T-helper 1 cell treated with Interleukin-12 subunit alpha and Interleukin-12 subunit beta and Interleukin-4 antibody, amounts not matched to agents 30 μg/mL and 1 μg/mL, for 36 hours (primary cell): ENCODE results near the gene CASK.

Experiments
- H3K27ac Mint-ChIP-seq: one replicate; pipeline ENCODE4 v1.8.0; 2021; ENCODE audit warnings: mild to moderate bottlenecking, mixed read lengths
- H3K27me3 Mint-ChIP-seq: one replicate; pipeline ENCODE4 v1.8.0; 2021; ENCODE audit warnings: low read depth, mixed read lengths
- H3K36me3 Mint-ChIP-seq: one replicate; pipeline ENCODE4 v1.8.0; 2021; ENCODE audit warnings: low read depth, mixed read lengths
- H3K4me1 Mint-ChIP-seq: one replicate; pipeline ENCODE4 v1.8.0; 2021; ENCODE audit warnings: low read depth, mixed read lengths
- H3K4me3 Mint-ChIP-seq: one replicate; pipeline ENCODE4 v1.8.0; 2021; ENCODE audit warnings: mild to moderate bottlenecking, moderate library complexity, mixed read lengths
- H3K9me3 Mint-ChIP-seq: one replicate; pipeline ENCODE4 v1.8.0; 2021; ENCODE audit warnings: mixed read lengths

The CASK gene

DNA sequence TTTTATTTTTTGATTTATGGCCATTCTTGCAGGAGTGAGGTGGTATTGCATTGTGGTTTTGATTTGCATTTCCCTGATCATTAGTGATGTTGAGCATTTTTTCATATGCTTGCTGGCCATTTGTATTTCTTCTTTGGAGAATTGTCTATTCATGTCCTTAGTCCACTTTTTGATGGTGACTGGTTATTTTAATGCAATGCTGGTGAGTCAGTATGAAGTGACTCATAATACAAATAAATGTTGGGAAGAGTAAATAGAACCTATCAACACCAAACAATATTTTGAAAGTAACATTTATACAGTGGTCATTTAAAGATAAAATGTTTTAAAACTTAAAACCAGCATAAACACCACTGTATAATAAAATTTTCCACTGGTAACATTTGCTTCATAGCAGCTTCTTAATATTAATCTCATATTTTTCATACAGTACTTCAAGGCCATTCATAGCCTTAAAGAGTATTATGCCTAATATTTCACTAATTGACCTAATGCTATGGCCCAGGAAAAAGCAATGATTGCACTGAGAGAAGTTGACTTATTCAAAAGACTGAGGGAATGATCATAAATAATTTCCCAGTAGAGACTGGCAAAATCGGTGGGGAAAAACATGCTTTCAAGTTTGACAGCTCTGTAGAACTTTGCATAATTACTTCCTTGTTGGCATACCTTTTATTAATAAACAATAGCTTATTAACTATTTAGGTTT, 33.9 kb downstream of the CASK start:
- Mint-ChIP-seq H3K4me1 (peaks cover 8% of the 10 kb centered on the region), H3K27ac (no peak overlapping the region), H3K36me3 (peaks cover 20% of the 10 kb centered on the region)

GRCh38 chrX:41887691-41888090, 35.7 kb downstream of the CASK start:
- H3K36me3 Mint-ChIP-seq: peaks cover 16% of the 10 kb centered on the region
- H3K9me3 Mint-ChIP-seq: no peaks in the 10 kb centered on the region
- H3K4me1 Mint-ChIP-seq: peaks cover 12% of the 10 kb centered on the region
- H3K27ac Mint-ChIP-seq: no peak overlapping the region
- no peaks in the 10 kb centered on the region for H3K27me3 Mint-ChIP-seq
- no peak overlapping the region for H3K4me3 Mint-ChIP-seq

More for the DNA sequence above, 33.9 kb downstream of the CASK start:
- Mint-ChIP-seq H3K27me3 (no peaks in the 10 kb centered on the region), H3K4me3 (no peak overlapping the region), H3K9me3 (peaks cover 5% of the 10 kb centered on the region)

DNA sequence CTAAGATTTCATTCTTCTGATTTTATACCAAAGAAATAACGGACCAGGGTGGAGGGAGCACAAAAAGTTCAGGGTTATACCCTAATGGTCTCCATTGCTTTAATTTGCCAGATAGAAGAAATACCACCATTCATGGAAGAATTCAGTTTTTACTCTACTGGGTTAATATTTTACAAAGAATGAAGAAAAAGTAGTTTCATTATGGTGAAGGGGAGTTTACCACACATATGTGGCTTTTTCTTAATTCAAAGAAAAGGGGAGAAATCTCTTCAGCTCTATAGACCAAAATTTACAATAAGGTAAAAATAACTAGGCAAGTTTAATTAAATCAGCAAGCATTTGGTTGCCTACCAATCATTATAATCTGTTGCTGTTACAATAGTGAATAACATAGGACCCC, 37.6 kb downstream of the CASK start:
- H3K9me3 Mint-ChIP-seq: no peaks in the 10 kb centered on the region
- H3K27ac Mint-ChIP-seq: no peak overlapping the region
- H3K36me3 Mint-ChIP-seq: peaks cover 16% of the 10 kb centered on the region
- H3K4me3 Mint-ChIP-seq: no peak overlapping the region
- no peaks in the 10 kb centered on the region for H3K27me3 Mint-ChIP-seq
- H3K4me1 Mint-ChIP-seq: peaks cover 12% of the 10 kb centered on the region

GRCh38 chrX:41881166-41881565, 42.2 kb downstream of the CASK start:
- Mint-ChIP-seq H3K4me1 (peaks cover 4% of the 10 kb centered on the region), H3K9me3 (no peaks in the 10 kb centered on the region), H3K36me3 (no peaks in the 10 kb centered on the region), H3K4me3 (no peak overlapping the region), H3K27me3 (no peaks in the 10 kb centered on the region), H3K27ac (no peak overlapping the region)

DNA sequence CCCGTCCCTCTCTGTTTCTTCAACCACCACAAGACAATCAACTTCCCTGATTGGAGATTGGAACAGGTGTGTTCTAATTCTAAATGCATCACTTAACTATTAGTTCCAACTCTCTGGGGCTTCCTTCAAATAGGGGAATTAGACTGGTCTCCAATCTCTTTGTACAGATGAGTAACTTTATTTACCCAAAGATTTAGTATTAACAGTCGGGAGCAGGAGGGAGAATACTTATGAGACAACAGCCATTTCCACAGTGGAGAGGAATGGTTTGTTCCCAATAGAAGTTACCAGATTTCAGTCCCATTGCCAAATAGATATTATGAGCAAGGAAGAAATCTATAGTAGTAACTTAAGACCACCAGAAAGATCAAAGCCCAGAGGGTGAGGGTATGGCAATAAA, 46.2 kb downstream of the CASK start:
- Mint-ChIP-seq H3K4me1 (peaks cover 3% of the 10 kb centered on the region), H3K27me3 (no peaks in the 10 kb centered on the region), H3K4me3 (no peak overlapping the region), H3K36me3 (no peaks in the 10 kb centered on the region), H3K9me3 (no peaks in the 10 kb centered on the region), H3K27ac (no peak overlapping the region)

DNA sequence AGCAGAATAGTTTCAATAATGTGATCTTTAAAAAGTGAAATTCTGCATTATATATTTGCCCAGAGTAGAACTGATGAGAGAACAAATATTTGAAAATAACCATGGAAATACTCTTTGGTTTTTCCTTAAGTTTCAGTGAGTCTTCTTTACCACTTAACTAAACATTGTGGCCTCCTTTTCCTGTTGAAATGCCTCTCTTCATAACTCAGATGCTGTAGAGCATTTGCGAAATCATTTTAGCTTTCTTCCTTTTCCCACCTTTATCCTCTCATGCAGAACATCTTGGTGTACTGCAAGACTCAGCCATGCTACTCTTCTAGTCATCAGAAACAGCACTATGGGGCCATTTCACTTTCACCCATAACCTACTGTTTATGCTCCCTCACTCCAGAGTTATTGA, 48.2 kb downstream of the CASK start:
- H3K4me3 Mint-ChIP-seq: no peak overlapping the region
- H3K9me3 Mint-ChIP-seq: no peaks in the 10 kb centered on the region
- no peaks in the 10 kb centered on the region for H3K27me3 Mint-ChIP-seq
- H3K4me1 Mint-ChIP-seq: peaks cover 5% of the 10 kb centered on the region
- H3K36me3 Mint-ChIP-seq: no peaks in the 10 kb centered on the region
- no peak overlapping the region for H3K27ac Mint-ChIP-seq

- H3K4me1 Mint-ChIP-seq: peaks cover 20% of the 10 kb centered on the region
These were observed 52.6 kb downstream of the CASK start for GRCh38 chrX:41870719-41871151.

GRCh38 chrX:41868392-41868977, 54.9 kb downstream of the CASK start:
- H3K9me3 Mint-ChIP-seq: no peaks in the 10 kb centered on the region
- no peak overlapping the region for H3K27ac Mint-ChIP-seq
- no peaks in the 10 kb centered on the region for H3K27me3 Mint-ChIP-seq
- no peak overlapping the region for H3K4me3 Mint-ChIP-seq
- peaks cover 22% of the 10 kb centered on the region for H3K4me1 Mint-ChIP-seq
- peaks cover 3% of the 10 kb centered on the region for H3K36me3 Mint-ChIP-seq

More at GRCh38 chrX:41870719-41871151, 52.6 kb downstream of the CASK start:
- peaks cover 3% of the 10 kb centered on the region for H3K36me3 Mint-ChIP-seq
- H3K27me3 Mint-ChIP-seq: no peaks in the 10 kb centered on the region
- no peaks in the 10 kb centered on the region for H3K9me3 Mint-ChIP-seq
- no peak overlapping the region for H3K27ac Mint-ChIP-seq
- no peak overlapping the region for H3K4me3 Mint-ChIP-seq

DNA sequence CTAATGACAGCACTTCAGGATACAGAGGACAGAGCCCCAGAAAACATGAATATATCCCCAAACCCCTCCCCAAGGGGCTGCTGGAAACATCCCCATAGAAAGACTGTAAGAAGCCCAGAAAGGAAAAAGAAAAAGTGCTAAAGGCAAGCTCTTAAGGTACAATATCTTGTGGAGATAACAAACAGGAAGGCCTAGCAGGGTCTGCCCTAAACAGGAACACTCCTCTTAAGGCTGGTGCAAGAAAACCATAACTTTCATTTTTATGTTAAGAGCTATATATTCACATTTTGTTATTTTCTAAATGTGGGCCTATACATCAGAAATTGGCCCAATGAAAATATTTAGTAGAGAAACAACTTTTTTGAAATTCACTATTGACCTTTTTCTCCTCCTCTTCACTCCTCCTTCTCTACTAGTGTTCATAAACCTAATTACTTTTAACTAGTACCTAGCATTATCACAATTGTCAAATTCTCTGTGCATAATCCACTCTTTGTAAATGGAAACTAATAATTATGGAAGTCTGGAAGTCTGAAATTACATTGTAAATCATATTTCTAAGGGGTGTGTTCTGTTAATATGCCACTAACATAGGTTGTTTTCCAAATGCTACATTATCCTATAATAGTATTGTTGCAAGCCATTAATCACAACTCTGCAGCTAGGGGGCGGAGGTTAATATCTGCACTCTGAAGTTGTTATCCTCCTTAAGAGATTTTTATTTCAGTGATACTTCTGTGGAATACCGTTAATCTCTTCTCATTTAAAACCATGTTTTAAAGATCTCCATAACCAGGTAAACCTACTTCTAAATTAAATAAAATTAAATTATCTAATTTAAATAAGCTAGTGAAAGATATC, 59.8 kb downstream of the CASK start:
- H3K27ac Mint-ChIP-seq: peak overlapping the region; percentile 79
- H3K27me3 Mint-ChIP-seq: no peaks in the 10 kb centered on the region
- H3K4me1 Mint-ChIP-seq: peaks cover 23% of the 10 kb centered on the region
- H3K36me3 Mint-ChIP-seq: peaks cover 3% of the 10 kb centered on the region
- H3K4me3 Mint-ChIP-seq: no peak overlapping the region
- no peaks in the 10 kb centered on the region for H3K9me3 Mint-ChIP-seq

DNA sequence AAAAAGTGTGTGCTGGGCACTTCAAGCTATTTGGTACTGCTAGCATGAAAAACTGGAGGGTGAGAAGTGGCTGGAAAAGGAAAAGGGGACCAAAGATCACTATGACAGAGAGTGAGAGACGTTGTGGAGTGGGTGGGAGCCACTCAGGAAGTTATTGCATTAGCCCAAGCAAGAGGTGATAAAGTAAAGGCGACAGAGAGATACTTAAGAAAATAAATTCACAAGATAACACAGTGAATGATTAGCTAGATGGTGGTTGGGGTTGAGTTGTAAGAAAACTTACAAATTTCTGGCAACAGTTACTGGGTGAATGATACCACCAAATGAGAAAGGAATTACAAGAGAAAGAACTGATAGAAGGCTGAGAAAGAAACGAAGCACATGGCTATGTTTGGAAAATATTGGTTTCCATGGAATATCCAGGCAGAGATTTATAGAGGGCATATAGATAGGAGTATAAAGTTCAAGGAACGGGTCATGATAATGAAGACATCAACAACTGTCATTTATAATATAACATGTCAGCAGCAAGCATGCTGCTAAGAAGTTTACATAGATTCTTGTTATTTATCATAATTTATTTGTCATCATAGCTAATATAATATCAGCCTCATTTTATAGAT, 60.7 kb downstream of the CASK start:
- Mint-ChIP-seq H3K9me3 (no peaks in the 10 kb centered on the region), H3K27me3 (no peaks in the 10 kb centered on the region), H3K4me3 (no peak overlapping the region), H3K36me3 (peaks cover 3% of the 10 kb centered on the region), H3K4me1 (peaks cover 18% of the 10 kb centered on the region), H3K27ac (peak overlapping the region; percentile 74)

DNA sequence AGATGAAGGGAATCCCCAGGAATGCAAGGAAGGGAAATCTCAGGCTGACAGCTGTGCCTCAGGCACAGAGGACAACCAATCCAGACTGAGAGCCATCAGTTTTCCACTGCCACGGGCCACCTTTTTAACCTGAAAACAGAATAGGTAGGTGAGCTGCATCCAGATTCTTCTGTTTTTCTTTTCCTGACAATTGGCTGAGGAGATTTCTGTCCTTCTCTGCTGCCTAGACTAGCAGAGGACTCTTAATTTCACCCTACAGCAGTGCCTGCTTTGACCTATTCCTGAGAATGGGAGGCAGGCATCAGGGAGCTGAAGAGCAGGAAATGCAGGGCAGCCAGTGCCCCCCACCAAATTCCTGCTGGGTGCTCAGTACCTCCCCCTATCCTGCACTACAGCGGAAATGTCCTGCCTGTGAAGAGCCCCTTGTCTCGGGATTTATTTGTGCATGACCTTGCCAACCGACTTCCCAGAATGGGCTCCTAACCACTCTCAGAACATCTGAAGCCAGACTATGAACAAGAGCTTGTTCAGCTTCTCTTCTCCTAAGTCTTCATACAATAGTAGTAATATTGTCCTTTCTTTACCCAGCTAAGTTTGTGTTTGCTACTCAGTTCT, 65.1 kb downstream of the CASK start:
- no peaks in the 10 kb centered on the region for H3K9me3 Mint-ChIP-seq
- peaks cover 2% of the 10 kb centered on the region for H3K36me3 Mint-ChIP-seq
- no peak overlapping the region for H3K27ac Mint-ChIP-seq
- no peak overlapping the region for H3K4me3 Mint-ChIP-seq
- H3K4me1 Mint-ChIP-seq: peaks cover 7% of the 10 kb centered on the region
- H3K27me3 Mint-ChIP-seq: no peaks in the 10 kb centered on the region

DNA sequence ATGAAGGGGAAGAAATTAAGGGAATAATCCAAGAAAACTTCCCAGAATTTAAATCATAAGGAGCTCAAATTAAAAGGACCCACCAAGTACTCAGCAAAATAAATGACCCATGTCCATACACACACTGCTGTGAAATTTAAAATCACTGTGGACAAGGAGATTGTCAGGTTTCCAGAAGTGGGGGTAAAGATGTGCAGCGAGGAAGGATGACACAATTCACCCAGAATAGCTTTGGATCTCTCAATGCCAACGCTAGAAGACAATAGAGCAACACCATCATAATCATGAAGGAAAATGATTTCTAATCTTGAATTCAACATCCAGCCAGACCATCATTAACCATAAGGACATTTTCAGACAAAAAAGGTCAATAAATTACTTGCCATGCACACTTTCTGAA, 65.7 kb downstream of the CASK start:
- Mint-ChIP-seq H3K9me3 (no peaks in the 10 kb centered on the region), H3K4me3 (no peak overlapping the region), H3K27ac (no peak overlapping the region), H3K27me3 (no peaks in the 10 kb centered on the region), H3K36me3 (peaks cover 3% of the 10 kb centered on the region), H3K4me1 (peaks cover 3% of the 10 kb centered on the region)

DNA sequence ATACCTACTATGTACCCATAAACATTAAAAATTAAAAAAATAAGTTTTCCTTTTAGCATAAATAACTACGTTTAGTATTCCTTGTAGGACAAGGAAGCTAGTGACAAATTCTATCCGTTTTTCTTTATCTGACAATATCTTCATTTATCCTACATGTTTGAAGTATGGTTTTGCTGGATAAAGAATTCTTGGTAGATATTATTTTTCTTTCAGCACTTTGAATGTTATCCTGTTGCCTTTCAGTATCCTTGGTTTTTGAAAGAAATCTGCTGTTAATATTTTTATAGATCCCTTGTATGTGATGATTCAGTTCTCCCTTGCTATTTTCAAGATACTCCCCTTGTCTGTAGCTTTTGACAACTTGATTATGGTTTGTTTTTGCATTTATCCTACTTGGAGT, 76.6 kb downstream of the CASK start:
- no peaks in the 10 kb centered on the region for H3K27me3 Mint-ChIP-seq
- H3K36me3 Mint-ChIP-seq: peaks cover 53% of the 10 kb centered on the region
- peaks cover 42% of the 10 kb centered on the region for H3K9me3 Mint-ChIP-seq

GRCh38 chrX:41837270-41837944, 85.9 kb downstream of the CASK start:
- H3K27me3 Mint-ChIP-seq: no peaks in the 10 kb centered on the region
- no peak overlapping the region for H3K27ac Mint-ChIP-seq
- no peaks in the 10 kb centered on the region for H3K4me1 Mint-ChIP-seq
- peaks cover 15% of the 10 kb centered on the region for H3K36me3 Mint-ChIP-seq
- no peak overlapping the region for H3K4me3 Mint-ChIP-seq
- H3K9me3 Mint-ChIP-seq: peaks cover 16% of the 10 kb centered on the region

More for the DNA sequence above, 76.6 kb downstream of the CASK start:
- H3K4me3 Mint-ChIP-seq: no peak overlapping the region
- H3K4me1 Mint-ChIP-seq: peaks cover 1% of the 10 kb centered on the region
- H3K27ac Mint-ChIP-seq: no peak overlapping the region
